Measurements from ENCODE around the gene KCNS1.

KCNS1 gene

GRCh38 chr20:45110301-45110700 lies 9.4 kb upstream of the KCNS1 start:
- no peak overlapping the region for H2AFZ ChIP-seq (ENCODE audit: low read length, unreplicated experiment)
- no peak overlapping the region for H3K27ac ChIP-seq (ENCODE audit: low read depth, low read length)
- no peaks in the 10 kb centered on the region for H3K79me2 ChIP-seq (ENCODE audit: control insufficient read depth, insufficient read depth, low read length, unreplicated experiment)
- no peaks in the 10 kb centered on the region for H3K4me1 ChIP-seq (ENCODE audit: control insufficient read depth, insufficient read depth, low read length, unreplicated experiment)
- no peak overlapping the region for H3K4me3 ChIP-seq (ENCODE audit: low read depth, low read length)
- H3K27me3 ChIP-seq (ENCODE audit: insufficient read depth, low read length) = no peaks in the 10 kb centered on the region
- no peaks in the 10 kb centered on the region for H3K36me3 ChIP-seq (ENCODE audit: insufficient read depth, low read length)

- no peaks in the 10 kb centered on the region for H3K36me3 ChIP-seq (ENCODE audit: insufficient read depth, low read length)
- no peak overlapping the region for H2AFZ ChIP-seq (ENCODE audit: low read length, unreplicated experiment)
- no peaks in the 10 kb centered on the region for H3K27me3 ChIP-seq (ENCODE audit: insufficient read depth, low read length)
- peaks cover 5% of the 10 kb centered on the region for H3K4me1 ChIP-seq (ENCODE audit: control insufficient read depth, insufficient read depth, low read length, unreplicated experiment)
- no peak overlapping the region for H3K27ac ChIP-seq (ENCODE audit: low read depth, low read length)
- H3K4me3 ChIP-seq (ENCODE audit: low read depth, low read length) = no peak overlapping the region
- no peaks in the 10 kb centered on the region for H3K79me2 ChIP-seq (ENCODE audit: control insufficient read depth, insufficient read depth, low read length, unreplicated experiment)
These were observed 8.7 kb upstream of the KCNS1 start for GRCh38 chr20:45109634-45110033.

GRCh38 chr20:45105317-45105716 lies 4.4 kb upstream of the KCNS1 start:
- H2AFZ ChIP-seq (ENCODE audit: low read length, unreplicated experiment) = no peak overlapping the region
- H3K27ac ChIP-seq (ENCODE audit: low read depth, low read length) = peak overlapping the region; percentile 63; the same call in 1 of the 2 replicates

GRCh38 chr20:45104786-45105185 lies 3.9 kb upstream of the KCNS1 start:
- no peaks in the 10 kb centered on the region; the same call in 1 of the 2 replicates for H3K27me3 ChIP-seq (ENCODE audit: insufficient read depth, low read length)
- H3K79me2 ChIP-seq (ENCODE audit: control insufficient read depth, insufficient read depth, low read length, unreplicated experiment) = no peaks in the 10 kb centered on the region
- H3K27ac ChIP-seq (ENCODE audit: low read depth, low read length) = peak overlapping the region; percentile 63; the same call in 1 of the 2 replicates
- H2AFZ ChIP-seq (ENCODE audit: low read length, unreplicated experiment) = no peak overlapping the region
- no peaks in the 10 kb centered on the region for H3K36me3 ChIP-seq (ENCODE audit: insufficient read depth, low read length)
- H3K4me3 ChIP-seq (ENCODE audit: low read depth, low read length) = 0 out of 2 replicates have a peak overlapping the region, but pooled peaks have one; percentile 1
- H3K4me1 ChIP-seq (ENCODE audit: control insufficient read depth, insufficient read depth, low read length, unreplicated experiment) = peaks cover 5% of the 10 kb centered on the region

More at GRCh38 chr20:45105317-45105716, 4.4 kb upstream of the KCNS1 start:
- Histone ChIP-seq H3K4me3 (ENCODE audit: low read depth, low read length) (0 out of 2 replicates have a peak overlapping the region, but pooled peaks have one; percentile 1), H3K27me3 (ENCODE audit: insufficient read depth, low read length) (no peaks in the 10 kb centered on the region; the same call in 1 of the 2 replicates), H3K36me3 (ENCODE audit: insufficient read depth, low read length) (no peaks in the 10 kb centered on the region), H3K4me1 (ENCODE audit: control insufficient read depth, insufficient read depth, low read length, unreplicated experiment) (peaks cover 5% of the 10 kb centered on the region), H3K79me2 (ENCODE audit: control insufficient read depth, insufficient read depth, low read length, unreplicated experiment) (no peaks in the 10 kb centered on the region)

GRCh38 chr20:45103072-45103471 lies 2.1 kb upstream of the KCNS1 start:
- Histone ChIP-seq H3K79me2 (ENCODE audit: control insufficient read depth, insufficient read depth, low read length, unreplicated experiment) (no peaks in the 10 kb centered on the region), H3K36me3 (ENCODE audit: insufficient read depth, low read length) (no peaks in the 10 kb centered on the region), H2AFZ (ENCODE audit: low read length, unreplicated experiment) (no peak overlapping the region), H3K4me1 (ENCODE audit: control insufficient read depth, insufficient read depth, low read length, unreplicated experiment) (peaks cover 5% of the 10 kb centered on the region), H3K27me3 (ENCODE audit: insufficient read depth, low read length) (peaks cover 10% of the 10 kb centered on the region), H3K4me3 (ENCODE audit: low read depth, low read length) (no peak overlapping the region), H3K27ac (ENCODE audit: low read depth, low read length) (no peak overlapping the region)

GRCh38 chr20:45101333-45101850 lies 465 bp upstream of the KCNS1 start:
- Histone ChIP-seq H3K27ac (ENCODE audit: low read depth, low read length) (no peak overlapping the region), H3K79me2 (ENCODE audit: control insufficient read depth, insufficient read depth, low read length, unreplicated experiment) (no peaks in the 10 kb centered on the region), H3K4me3 (ENCODE audit: low read depth, low read length) (no peak overlapping the region), H2AFZ (ENCODE audit: low read length, unreplicated experiment) (no peak overlapping the region), H3K36me3 (ENCODE audit: insufficient read depth, low read length) (no peaks in the 10 kb centered on the region), H3K27me3 (ENCODE audit: insufficient read depth, low read length) (peaks cover 25% of the 10 kb centered on the region), H3K4me1 (ENCODE audit: control insufficient read depth, insufficient read depth, low read length, unreplicated experiment) (peaks cover 5% of the 10 kb centered on the region)

GRCh38 chr20:45098103-45098773 lies 2.7 kb downstream of the KCNS1 start:
- Histone ChIP-seq H3K27me3 (ENCODE audit: insufficient read depth, low read length) (peaks cover 25% of the 10 kb centered on the region), H3K4me1 (ENCODE audit: control insufficient read depth, insufficient read depth, low read length, unreplicated experiment) (no peaks in the 10 kb centered on the region), H3K27ac (ENCODE audit: low read depth, low read length) (no peak overlapping the region), H2AFZ (ENCODE audit: low read length, unreplicated experiment) (no peak overlapping the region), H3K4me3 (ENCODE audit: low read depth, low read length) (peak overlapping the region; percentile 70), H3K79me2 (ENCODE audit: control insufficient read depth, insufficient read depth, low read length, unreplicated experiment) (no peaks in the 10 kb centered on the region), H3K36me3 (ENCODE audit: insufficient read depth, low read length) (no peaks in the 10 kb centered on the region)

- Histone ChIP-seq H3K79me2 (ENCODE audit: control insufficient read depth, insufficient read depth, low read length, unreplicated experiment) (no peaks in the 10 kb centered on the region), H3K36me3 (ENCODE audit: insufficient read depth, low read length) (no peaks in the 10 kb centered on the region), H2AFZ (ENCODE audit: low read length, unreplicated experiment) (no peak overlapping the region), H3K27ac (ENCODE audit: low read depth, low read length) (no peak overlapping the region), H3K27me3 (ENCODE audit: insufficient read depth, low read length) (peaks cover 25% of the 10 kb centered on the region), H3K4me3 (ENCODE audit: low read depth, low read length) (peak overlapping the region; percentile 70), H3K4me1 (ENCODE audit: control insufficient read depth, insufficient read depth, low read length, unreplicated experiment) (no peaks in the 10 kb centered on the region)
These were observed 3.3 kb downstream of the KCNS1 start for GRCh38 chr20:45097485-45098102.

GRCh38 chr20:45096781-45097180 lies 4.1 kb downstream of the KCNS1 start:
- H3K79me2 ChIP-seq (ENCODE audit: control insufficient read depth, insufficient read depth, low read length, unreplicated experiment) = no peaks in the 10 kb centered on the region
- H3K27ac ChIP-seq (ENCODE audit: low read depth, low read length) = no peak overlapping the region
- H3K4me3 ChIP-seq (ENCODE audit: low read depth, low read length) = no peak overlapping the region
- H2AFZ ChIP-seq (ENCODE audit: low read length, unreplicated experiment) = no peak overlapping the region
- no peaks in the 10 kb centered on the region for H3K4me1 ChIP-seq (ENCODE audit: control insufficient read depth, insufficient read depth, low read length, unreplicated experiment)
- H3K27me3 ChIP-seq (ENCODE audit: insufficient read depth, low read length) = peaks cover 25% of the 10 kb centered on the region
- H3K36me3 ChIP-seq (ENCODE audit: insufficient read depth, low read length) = no peaks in the 10 kb centered on the region

- no peaks in the 10 kb centered on the region for H3K36me3 ChIP-seq (ENCODE audit: insufficient read depth, low read length)
These were observed 5.1 kb downstream of the KCNS1 start for GRCh38 chr20:45095805-45096238.

More at GRCh38 chr20:45095805-45096238, 5.1 kb downstream of the KCNS1 start:
- no peak overlapping the region for H2AFZ ChIP-seq (ENCODE audit: low read length, unreplicated experiment)
- H3K27me3 ChIP-seq (ENCODE audit: insufficient read depth, low read length) = peaks cover 25% of the 10 kb centered on the region
- H3K4me3 ChIP-seq (ENCODE audit: low read depth, low read length) = no peak overlapping the region
- no peak overlapping the region for H3K27ac ChIP-seq (ENCODE audit: low read depth, low read length)
- no peaks in the 10 kb centered on the region for H3K79me2 ChIP-seq (ENCODE audit: control insufficient read depth, insufficient read depth, low read length, unreplicated experiment)
- no peaks in the 10 kb centered on the region for H3K4me1 ChIP-seq (ENCODE audit: control insufficient read depth, insufficient read depth, low read length, unreplicated experiment)
